Measurements from ENCODE around the gene COL17A1.

Gene COL17A1

DNA sequence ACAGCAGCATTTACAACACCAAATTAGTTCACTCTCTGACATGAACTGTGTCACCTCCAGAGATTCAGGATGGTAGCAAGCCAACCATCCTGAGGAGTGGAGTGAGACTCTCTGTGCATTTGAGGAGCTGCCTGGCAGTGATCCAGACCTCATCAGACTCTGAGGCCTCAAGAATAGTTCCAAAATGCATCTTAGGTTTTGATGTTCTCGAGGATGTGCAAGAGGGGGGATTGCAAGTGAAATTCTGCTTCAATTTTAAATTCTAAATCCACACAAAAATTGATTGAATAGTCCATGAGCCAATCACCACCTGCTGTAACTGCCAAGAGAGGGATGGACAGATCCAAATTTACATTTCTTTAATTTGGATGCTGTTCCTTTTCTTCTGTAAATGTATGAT lies 69.0 kb downstream of the COL17A1 start:
- no peak for DNase-seq (ENCODE audit: low read depth, low spot score)
- H3K4me3 ChIP-seq (ENCODE audit: low read depth, low read length), result no peak overlapping the region
- in situ Hi-C loops (cut with HindIII; ENCODE audit: low sequenced_read_pairs), result no loop called here
- TF ChIP-seq, protein P1, sequence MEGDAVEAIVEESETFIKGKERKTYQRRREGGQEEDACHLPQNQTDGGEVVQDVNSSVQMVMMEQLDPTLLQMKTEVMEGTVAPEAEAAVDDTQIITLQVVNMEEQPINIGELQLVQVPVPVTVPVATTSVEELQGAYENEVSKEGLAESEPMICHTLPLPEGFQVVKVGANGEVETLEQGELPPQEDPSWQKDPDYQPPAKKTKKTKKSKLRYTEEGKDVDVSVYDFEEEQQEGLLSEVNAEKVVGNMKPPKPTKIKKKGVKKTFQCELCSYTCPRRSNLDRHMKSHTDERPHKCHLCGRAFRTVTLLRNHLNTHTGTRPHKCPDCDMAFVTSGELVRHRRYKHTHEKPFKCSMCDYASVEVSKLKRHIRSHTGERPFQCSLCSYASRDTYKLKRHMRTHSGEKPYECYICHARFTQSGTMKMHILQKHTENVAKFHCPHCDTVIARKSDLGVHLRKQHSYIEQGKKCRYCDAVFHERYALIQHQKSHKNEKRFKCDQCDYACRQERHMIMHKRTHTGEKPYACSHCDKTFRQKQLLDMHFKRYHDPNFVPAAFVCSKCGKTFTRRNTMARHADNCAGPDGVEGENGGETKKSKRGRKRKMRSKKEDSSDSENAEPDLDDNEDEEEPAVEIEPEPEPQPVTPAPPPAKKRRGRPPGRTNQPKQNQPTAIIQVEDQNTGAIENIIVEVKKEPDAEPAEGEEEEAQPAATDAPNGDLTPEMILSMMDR (IDR thresholded peaks at IDR 0.05; ENCODE audit: low read depth, low read length), result no peak

DNA sequence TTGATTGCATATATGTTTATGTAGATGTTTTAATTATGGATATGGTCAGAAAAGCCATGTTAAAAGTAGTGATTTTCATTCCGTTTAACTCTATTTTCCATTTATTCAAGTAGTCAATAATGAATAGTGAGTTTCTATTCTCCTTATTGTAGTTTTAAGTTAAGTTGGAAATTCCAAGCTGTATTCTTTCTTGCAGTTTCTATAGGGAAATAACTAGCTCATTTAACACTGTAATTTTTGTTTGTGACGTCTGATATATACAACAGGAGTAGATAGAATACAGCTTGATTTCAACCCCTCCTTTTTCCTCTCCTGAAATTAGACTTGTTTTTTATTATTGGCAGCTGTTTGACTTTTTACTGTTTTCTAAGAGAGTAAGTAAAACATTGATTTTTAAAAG lies 71.5 kb downstream of the COL17A1 start:
- in situ Hi-C loops (cut with HindIII; ENCODE audit: low sequenced_read_pairs), result no loop called here
- no peak overlapping the region for H3K4me3 ChIP-seq (ENCODE audit: low read depth, low read length)
- TF ChIP-seq, protein P1 (IDR thresholded peaks at IDR 0.05; ENCODE audit: low read depth, low read length), result no peak
- DNase-seq (ENCODE audit: low read depth, low spot score), result no peak

DNA sequence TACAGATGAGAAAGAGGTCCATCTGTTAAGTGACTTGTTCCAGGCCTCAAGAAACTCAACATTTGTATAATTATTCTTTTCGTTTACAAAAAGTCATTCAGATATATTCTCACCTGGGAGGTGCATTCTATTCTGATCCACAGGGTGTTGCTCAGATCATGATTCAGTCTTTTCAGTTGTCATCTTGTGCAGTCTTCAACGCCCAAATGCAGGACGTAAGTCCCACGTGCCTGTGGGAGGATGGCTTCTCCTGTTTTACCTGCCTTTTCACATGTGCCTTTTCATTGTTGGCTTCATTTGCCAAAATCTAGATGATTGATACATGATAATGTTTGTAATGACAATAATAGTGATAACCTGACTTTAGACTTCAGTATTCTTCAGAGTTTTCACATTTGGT lies 72.2 kb downstream of the COL17A1 start:
- DNase-seq (ENCODE audit: low read depth, low spot score), result no peak
- in situ Hi-C loops (cut with HindIII; ENCODE audit: low sequenced_read_pairs), result no loop called here
- H3K4me3 ChIP-seq (ENCODE audit: low read depth, low read length), result no peak overlapping the region
- TF ChIP-seq, protein P1 (IDR thresholded peaks at IDR 0.05; ENCODE audit: low read depth, low read length), result no peak

DNA sequence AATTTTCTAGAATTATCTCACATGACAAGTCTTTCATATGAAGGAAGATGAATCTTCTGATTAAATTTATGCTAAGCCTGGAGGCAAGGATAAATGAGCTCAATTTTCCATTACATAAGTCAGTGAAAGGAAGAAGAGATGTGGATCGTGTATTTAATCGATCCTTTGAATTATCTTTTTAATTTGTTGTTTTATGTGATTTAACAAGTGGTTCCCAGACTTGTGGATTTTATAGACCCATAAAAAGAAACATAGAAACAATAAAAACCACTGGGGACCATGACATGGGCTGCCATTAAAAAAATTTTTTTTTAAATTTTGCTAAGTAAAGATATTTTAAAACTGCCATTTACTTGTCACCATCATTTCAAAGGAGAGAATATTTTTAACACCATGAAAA lies 73.8 kb downstream of the COL17A1 start:
- TF ChIP-seq, protein P1 (IDR thresholded peaks at IDR 0.05; ENCODE audit: low read depth, low read length), result no peak
- H3K4me3 ChIP-seq (ENCODE audit: low read depth, low read length), result no peak overlapping the region
- in situ Hi-C loops (cut with HindIII; ENCODE audit: low sequenced_read_pairs), result no loop called here
- DNase-seq (ENCODE audit: low read depth, low spot score), result no peak

DNA sequence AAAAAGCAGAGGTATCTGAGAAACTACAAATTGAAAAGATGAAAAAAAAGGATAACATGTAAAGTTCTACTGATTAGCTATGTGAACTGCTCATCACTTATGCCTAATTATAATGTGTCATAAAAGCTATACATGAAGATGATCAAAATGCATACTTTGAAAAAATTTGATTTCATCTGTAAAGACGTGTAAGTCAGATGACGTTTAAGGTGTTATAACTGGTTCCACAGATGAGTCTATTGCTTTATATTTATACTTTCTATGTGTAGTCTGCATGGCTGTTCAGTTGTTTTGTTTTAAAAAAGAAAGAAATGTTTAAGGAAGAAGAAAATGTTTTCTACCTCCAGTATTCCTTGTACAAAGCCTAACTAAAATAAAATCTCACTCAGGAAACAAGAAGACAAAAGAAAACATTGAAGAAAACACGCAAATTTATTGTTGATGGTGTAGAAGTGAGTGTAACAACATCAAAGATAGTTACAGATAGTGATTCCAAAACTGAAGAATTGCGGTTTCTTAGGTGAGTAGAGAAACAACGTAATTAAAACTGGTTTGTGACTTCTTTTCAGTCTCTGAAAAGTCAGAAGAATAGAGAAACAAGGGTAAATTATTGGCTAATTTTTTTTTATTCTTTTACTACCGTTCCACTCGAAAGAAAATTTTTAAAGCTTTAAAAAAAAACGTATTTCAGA lies 80.4 kb downstream of the COL17A1 start:
- DNase-seq (ENCODE audit: low read depth, low spot score), result no peak
- no peak overlapping the region for H3K4me3 ChIP-seq (ENCODE audit: low read depth, low read length)
- in situ Hi-C loops (cut with HindIII; ENCODE audit: low sequenced_read_pairs), result no loop called here
- TF ChIP-seq, protein P1 (IDR thresholded peaks at IDR 0.05; ENCODE audit: low read depth, low read length), result no peak

DNA sequence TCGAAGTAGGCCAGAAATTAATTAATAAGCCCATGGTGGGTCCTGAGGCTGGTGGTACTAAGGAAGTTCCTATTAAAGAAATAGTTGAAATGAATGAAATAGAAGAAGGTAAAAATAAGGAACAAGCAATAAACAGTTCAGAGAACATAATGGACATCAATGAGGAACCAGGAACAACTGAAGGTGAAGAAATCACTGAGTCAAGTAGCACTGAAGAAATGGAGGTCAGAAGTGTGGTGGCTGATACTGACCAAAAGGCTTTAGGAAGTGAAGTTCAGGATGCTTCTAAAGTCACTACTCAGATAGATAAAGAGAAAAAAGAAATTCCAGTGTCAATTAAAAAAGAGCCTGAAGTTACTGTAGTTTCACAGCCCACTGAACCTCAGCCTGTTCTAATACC lies 82.8 kb downstream of the COL17A1 start:
- DNase-seq (ENCODE audit: low read depth, low spot score), result no peak
- in situ Hi-C loops (cut with HindIII; ENCODE audit: low sequenced_read_pairs), result no loop called here
- TF ChIP-seq, protein P1 (IDR thresholded peaks at IDR 0.05; ENCODE audit: low read depth, low read length), result no peak
- no peak overlapping the region for H3K4me3 ChIP-seq (ENCODE audit: low read depth, low read length)
